ENCODE results near the gene RMRP.
A peak's percentile ranks its signal among the peaks of the same experiment; 100 is the strongest.
"Not testable (repeated sequence)": the region's sequence is repeated elsewhere in the genome, so short reads cannot be mapped to it uniquely, and the experiment has no call there.

The RMRP gene

DNA sequence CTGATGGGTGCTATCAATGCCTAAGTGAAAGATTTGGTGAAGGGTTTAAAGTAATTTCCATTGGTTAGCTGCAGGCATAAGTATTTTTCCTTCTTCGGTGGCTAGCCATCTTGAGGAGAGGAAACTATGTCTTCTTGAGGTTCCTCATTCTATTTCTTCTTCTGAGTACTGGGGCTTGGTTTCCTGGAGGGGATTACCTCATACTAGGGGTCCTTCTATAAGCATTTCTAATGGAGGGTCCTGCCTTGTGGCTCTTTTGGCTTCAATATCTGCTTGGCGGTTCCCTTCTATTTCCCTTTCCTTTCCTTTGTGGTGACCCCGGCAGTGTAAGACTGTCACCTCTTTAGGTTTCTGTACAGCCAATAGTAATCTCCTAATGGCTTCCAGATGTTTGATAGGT, 16.3 kb downstream of the RMRP start:
- not testable (repeated sequence) for DNase-seq (ENCODE audit: low read depth)

DNA sequence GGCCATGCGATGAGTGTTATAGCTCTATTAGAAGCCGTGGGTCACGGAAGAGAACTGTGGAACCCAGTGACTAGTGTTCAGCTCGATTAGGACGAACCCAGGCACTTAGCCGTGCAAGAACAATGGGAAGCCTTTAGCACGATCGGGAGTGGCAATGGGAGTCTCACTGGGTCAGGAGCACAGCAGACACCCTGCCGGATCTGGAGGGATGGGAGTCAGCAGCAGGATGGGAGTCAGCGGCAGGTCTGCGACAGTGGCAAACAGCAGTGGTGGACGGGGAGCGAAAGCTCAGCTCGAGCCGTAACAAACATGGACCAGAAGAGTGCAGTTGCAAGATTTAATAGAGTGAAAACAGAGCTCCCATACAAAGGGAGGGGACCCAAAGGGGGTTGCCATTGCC, 17.4 kb downstream of the RMRP start:
- not testable (repeated sequence) for DNase-seq (ENCODE audit: low read depth)

- no peak for DNase-seq (ENCODE audit: low read depth)
Observed at GRCh38 chr9:35639631-35640030, 18.2 kb downstream of the RMRP start.

- not testable (repeated sequence) for DNase-seq (ENCODE audit: low read depth)
Observed at GRCh38 chr9:35639225-35639624, 18.6 kb downstream of the RMRP start.

DNA sequence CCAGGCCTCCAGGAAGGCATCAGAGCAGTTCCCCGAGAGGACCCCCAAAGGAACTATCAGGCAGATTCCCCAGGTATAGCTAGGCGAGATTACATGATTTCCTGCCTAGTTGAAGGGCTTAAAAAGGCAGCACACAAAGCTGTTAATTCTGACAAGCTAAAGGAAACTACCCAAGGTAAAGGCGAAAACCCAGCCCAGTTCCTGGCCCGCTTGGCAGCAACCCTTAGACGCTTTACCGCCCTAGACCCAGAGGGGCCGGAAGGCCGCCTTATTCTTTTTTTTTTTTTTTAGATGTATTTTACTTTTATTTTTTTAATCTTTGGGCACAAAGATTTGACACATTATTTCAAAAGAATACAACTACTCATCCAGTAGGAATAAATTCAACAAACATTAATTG, 19.1 kb downstream of the RMRP start:
- DNase-seq (ENCODE audit: low read depth): not testable (repeated sequence)

- DNase-seq (ENCODE audit: low read depth): not testable (repeated sequence)
Observed at GRCh38 chr9:35637427-35637955, 20.3 kb downstream of the RMRP start.

DNA sequence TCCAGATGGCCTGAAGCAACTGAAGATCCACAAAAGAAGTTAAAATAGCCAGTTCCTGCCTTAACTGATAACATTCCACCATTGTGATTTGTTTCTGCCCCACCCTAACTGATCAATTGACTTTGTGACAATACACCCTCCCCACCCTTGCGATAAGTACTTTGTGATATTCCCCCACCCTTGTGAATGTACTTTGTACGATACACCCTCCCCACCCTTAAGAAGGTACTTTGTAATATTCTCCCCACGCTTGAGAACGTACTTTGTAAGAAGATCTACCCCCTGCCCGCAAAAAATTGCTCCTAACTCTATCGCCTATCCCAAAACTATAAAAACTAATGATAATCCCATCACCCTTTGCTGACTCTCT, 21.0 kb downstream of the RMRP start:
- DNase-seq (ENCODE audit: low read depth): not testable (repeated sequence)

DNA sequence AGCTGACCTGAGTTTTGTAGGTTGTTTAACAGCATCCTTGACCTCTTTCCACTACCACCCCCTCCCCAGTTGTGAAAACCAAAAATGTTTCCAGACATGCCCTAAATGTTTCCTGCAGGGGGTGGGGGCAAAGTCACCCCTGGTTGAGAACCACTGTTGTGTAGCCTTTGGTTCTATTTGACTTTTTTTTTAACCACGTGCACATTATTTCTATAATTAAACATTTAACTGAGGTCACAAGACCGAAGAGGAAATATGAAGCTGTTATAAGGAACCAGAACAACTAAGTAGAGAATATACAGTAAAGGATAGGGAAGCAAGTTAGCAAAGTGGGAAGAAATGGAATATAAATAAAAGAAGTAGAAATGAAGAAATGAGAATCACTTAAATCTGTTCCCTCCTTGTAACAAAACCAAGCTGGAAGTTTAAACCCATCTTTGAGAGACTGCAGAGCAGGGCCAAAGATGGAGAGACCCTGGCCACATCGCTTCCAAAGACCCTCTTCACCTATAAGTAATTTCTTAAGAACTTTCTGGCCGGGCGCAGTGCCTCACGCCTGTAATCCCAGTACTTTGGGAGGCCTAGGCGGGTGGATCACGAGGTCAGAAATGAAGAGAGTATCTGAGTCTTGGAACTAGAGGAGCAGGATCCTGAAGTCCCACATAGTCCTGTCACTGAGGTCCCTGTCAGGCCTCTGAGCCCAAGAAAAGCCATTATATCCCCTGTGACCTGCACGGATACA, 21.5 kb downstream of the RMRP start:
- no peak for DNase-seq (ENCODE audit: low read depth)

DNA sequence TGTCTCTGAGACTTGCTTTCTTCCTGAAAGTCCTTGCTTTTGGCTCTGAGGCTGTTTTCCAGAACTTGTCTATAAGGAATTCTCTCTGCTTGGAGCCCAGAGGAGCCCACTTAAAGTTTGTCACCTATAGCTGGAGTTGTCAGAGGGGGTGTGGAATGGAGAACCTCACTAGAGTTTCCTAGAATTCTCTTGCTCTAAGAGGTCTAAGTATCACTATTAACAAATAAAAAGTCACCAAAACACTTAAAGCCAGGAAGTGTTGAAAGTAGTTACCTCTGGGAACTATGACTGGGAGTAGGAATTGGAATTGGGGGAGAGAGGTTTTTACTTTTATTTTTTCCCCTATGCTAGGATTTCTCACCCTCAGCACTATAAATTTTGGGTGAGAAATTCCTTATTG, 22.1 kb downstream of the RMRP start:
- DNase-seq (ENCODE audit: low read depth): no peak

DNA sequence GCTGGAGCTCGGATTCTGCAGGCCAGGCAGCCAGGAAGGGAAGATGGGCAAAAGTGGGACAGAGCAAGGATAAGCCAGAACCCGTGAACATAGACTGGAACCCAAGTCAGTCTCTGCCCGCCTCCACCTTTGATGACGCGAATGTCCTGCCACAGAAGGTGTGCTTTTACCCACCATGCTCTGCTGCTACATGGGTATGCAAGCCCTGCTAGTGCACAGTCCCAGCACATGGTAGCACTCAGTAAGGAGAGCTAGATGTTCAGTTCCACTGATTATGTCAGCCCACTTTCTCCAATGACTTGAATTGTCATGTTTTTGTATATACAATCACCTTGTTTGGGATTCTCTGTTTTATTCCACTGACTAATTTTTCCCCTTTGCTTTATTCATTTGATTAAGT, 28.2 kb downstream of the RMRP start:
- DNase-seq (ENCODE audit: low read depth): no peak

DNA sequence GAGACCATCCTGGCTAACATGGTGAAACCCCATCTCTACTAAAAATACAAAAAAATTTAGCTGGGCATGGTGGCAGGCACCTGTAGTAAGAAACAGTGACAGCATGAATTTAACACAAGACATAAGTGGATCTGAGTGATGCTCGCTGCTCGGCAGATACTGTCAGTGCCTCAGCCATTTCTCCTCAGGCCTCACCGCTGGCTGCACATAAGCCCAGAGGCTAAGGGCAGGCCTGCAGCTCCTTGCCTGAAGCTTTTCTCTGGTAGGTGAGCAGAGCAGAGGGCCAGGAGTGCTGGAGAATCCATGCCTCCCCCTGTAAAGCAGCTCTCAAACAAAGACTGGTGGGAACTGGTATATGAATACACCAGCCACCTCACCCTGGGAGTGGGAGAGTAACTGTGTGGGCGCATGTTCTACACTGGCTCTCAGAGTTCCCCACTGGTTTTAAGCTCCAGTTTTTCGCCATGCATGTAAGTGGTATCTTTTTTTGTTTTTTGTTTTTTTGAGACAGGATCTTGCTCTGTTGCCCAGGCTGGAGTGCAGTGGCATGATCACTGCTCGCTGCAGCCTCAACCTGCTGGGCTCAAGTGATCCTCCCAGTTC, 29.3 kb downstream of the RMRP start:
- no peak for DNase-seq (ENCODE audit: low read depth)

DNA sequence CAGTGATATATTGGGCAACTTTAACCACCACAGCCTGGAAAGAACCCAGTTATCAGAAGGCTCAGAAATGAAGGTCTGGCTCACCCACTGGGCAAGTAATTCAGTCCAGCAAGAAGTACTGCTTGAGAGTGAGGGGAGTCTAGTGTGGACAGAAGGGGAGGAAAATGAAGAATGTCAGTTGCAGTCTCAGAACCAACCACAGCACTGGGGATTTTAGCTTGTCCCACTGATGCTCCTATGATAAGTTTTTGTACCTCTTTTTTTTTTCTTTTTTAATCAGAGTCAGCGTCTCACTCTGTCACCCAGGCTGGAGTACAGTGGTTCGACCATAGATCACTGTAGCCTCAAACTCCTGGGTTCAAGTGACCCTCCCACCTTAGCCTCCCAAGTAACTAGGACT, 30.2 kb downstream of the RMRP start:
- no peak for DNase-seq (ENCODE audit: low read depth)

DNA sequence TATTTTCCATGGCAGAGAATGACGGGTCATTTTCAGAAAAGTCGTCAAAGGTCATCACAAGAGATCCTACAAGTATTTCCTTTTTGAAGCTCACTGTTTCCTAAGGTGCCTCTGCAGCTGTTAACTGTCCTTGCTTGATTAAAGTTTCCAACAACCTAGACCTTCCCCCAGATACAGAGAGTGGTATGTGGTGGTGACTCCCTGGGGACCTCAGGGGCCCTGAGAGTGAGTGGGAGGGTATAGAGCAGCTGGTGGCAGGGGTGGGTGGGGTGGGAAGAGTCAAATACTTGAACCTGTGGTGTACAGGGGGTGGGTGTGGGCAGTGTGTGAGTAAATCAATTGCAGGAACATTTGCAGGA, 38.0 kb downstream of the RMRP start:
- DNase-seq (ENCODE audit: low read depth): no peak

DNA sequence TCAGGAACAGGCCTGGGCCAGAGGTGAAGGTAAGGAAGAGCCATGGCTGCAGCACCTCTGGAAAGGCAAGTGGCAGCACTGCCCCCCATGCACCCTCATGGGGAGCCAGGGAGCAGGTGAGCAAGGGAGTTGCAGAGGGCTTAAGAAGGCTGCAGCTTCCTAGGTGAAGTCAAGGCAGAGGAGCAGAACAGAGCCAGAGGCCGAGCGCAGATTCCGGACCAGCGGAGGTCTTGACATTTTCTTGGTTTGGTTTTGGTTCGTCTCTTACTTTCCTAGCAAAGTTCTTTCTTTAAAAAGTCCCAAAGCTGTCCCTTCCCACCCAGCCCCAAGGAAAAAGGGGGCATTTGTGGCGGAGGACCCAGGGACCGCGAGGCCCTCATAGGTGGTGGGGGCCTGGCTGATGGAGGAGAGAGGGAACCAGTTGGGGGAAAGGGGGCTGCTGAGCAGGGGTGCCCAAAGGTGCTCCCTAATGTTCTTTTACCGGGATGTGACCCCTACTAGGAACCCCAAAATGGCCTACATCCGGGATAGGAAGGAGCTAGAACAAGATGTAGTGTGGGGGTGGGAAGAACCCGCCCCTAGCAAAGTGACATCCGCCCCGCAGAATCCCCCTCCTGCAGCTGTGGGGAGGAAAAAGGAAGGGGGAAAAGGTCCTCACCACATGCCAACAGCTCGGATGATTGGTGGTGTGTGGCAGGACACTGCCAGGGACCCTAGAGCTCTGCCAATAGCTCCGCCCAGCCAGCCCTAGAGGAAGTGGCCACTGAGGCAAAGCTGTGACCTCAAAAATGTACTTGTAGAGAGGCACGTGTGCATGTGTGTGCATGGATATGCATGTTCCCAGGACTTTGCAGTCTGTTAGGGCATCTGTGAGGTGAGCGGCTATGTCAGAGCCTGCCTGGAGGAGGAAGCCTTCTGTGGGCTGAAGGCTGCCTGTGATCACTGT, 38.7 kb downstream of the RMRP start:
- no peak for DNase-seq (ENCODE audit: low read depth)

DNA sequence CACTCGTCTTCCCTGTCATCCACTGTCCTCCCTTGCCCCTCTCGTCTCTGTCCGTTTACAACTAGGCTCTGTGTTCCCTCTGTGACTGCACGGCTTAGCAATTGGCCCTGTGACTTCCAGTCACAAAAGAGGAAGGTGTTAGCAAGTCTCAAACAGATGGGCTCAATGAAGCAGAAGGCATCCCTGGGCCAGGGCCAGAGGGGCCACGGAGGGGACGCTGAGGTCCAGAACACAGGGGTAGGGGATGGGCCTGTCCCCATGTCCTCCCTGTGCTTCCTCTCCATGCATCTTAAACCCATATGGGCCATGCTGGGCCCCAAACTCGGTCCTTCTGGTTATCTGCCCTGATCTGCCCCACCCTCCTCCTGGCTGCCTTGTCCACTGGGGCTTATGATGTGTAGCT, 39.5 kb downstream of the RMRP start, which contains the start of gene CD72:
TSS of gene CD72 (minus strand) at position 89 of the 403 bp plus-strand sequence. CDS start 110 bp downstream, outside the sequence.
- DNase-seq (ENCODE audit: low read depth): no peak

- no peak for DNase-seq (ENCODE audit: low read depth)
Observed at GRCh38 chr9:35617548-35617947, 40.3 kb downstream of the RMRP start.

- peak; percentile 56 for DNase-seq (ENCODE audit: low read depth)
Observed at GRCh38 chr9:35616681-35617459, 40.9 kb downstream of the RMRP start.

DNA sequence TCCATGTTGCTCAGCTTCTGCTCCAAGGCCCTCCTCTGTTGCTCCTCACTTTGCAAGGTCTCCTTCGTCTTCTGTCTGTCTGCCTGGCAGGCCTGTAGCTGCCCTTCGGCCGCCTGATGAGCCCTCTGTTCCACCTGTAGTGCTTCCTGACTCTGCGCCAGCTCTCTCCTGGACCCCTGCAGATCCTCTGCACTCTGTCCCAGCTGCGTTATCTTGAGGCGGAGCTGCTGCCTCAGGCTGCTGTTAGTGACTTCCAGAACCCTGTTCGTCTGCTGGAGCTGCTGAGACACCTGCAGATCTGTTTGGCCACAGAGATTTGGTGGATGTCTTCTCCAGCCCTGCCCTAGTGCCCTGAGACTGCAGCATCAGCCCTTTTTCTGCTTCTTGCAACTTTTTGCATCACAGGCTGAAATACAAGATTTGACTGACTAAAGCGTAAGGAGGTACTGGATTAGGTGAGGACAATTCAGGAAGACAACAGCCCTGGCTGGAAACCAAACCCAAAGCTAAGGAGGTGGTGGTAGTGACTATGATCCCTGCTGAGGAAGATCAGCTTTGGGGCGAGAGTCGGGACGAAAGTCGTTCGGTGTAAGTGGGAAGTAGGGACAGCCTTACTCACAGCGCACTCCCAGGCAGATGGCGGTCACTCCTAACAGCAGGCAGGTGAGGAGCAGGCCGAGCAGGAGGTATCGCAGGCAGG, 41.7 kb downstream of the RMRP start:
- DNase-seq (ENCODE audit: low read depth): no peak

- DNase-seq (ENCODE audit: low read depth): no peak
Observed at GRCh38 chr9:35612843-35613242, 45.0 kb downstream of the RMRP start.

- DNase-seq (ENCODE audit: low read depth): not testable (repeated sequence)
Observed at GRCh38 chr9:35612066-35612465, 45.8 kb downstream of the RMRP start.

DNA sequence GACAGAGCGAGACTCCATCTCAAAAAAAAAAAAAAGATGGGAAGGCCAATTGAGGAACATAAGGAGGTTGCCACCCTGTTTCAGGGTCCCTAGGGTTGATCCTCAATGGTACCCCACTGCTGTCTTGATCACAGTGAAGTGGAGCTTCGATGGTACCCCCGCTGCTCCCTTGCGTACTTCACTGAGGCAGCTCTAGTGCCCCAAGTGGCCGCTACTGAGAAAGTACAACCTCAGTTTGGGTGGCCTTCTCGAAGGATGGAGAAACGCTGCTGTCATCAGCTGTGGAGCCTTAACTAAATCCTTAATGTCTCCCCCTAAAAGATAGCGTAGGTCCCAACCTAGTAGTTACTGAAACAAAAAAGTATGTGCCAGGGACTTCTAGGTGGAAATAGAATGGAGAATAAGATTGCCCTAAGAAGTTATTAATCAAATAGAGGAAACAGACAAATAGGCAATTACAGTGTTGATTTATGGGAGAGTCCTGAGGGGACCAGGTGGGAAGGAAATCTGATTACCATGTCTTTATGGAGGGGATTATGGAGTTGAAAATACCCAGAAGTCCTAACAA, 46.5 kb downstream of the RMRP start:
- peak; percentile 42 for DNase-seq (ENCODE audit: low read depth)

All from fibroblast of gingiva (primary cell).